ENCODE data around the gene CAPN2. TPM values are rescaled to one million over a fixed set of nuclear protein-coding genes. Genes with fewer than 3 reads are reported as not detected.

CAPN2 gene
- total and polyA plus RNA-seq, 3 donors from 2014 or later, result 99.0 to 179 (median 174) TPM

DNA sequence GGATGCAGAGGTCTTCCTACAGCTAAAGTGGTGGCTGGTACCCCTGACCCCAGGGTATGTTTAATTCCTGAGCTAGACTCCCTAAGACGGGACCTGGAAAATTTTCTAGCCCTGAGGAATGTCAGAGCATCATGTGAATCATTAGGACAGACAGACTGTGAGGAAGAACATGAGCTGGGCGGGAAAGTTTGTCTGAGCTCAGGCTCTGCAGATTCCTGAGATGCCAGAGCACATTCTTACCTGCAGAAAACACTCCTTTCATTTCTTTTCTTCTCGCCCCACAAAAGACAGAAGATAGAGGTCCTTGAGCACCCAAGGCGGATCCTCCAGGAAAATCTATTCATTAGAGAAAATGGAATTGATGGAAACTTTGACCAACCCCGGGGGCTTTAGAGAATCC lies 6.5 kb downstream of the CAPN2 start:
- H3K4me1 ChIP-seq, result peaks cover 21% of the 10 kb centered on the region
- intact Hi-C loops (cut with DNase I; ENCODE audit: low total_unique reads), result no loop called here
- no peak overlapping the region for H3K27ac ChIP-seq
- H3K9me3 ChIP-seq, result no peaks in the 10 kb centered on the region
- H3K4me3 ChIP-seq, result no peak overlapping the region
- TF ChIP-seq, protein P1, sequence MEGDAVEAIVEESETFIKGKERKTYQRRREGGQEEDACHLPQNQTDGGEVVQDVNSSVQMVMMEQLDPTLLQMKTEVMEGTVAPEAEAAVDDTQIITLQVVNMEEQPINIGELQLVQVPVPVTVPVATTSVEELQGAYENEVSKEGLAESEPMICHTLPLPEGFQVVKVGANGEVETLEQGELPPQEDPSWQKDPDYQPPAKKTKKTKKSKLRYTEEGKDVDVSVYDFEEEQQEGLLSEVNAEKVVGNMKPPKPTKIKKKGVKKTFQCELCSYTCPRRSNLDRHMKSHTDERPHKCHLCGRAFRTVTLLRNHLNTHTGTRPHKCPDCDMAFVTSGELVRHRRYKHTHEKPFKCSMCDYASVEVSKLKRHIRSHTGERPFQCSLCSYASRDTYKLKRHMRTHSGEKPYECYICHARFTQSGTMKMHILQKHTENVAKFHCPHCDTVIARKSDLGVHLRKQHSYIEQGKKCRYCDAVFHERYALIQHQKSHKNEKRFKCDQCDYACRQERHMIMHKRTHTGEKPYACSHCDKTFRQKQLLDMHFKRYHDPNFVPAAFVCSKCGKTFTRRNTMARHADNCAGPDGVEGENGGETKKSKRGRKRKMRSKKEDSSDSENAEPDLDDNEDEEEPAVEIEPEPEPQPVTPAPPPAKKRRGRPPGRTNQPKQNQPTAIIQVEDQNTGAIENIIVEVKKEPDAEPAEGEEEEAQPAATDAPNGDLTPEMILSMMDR (IDR thresholded peaks at IDR 0.05), result no peak
- no peak for TF ChIP-seq POLR2A (IDR thresholded peaks at IDR 0.05)
- whole genome bisulfite sequencing, 2 donors, result 68 to 70% methylated on average over 5 of the region's 5 CpGs
- no peaks in the 10 kb centered on the region for H3K27me3 ChIP-seq
- no peak for DNase-seq
- peaks cover 3% of the 10 kb centered on the region for H3K36me3 ChIP-seq (ENCODE audit: low read depth, missing control alignments)

DNA sequence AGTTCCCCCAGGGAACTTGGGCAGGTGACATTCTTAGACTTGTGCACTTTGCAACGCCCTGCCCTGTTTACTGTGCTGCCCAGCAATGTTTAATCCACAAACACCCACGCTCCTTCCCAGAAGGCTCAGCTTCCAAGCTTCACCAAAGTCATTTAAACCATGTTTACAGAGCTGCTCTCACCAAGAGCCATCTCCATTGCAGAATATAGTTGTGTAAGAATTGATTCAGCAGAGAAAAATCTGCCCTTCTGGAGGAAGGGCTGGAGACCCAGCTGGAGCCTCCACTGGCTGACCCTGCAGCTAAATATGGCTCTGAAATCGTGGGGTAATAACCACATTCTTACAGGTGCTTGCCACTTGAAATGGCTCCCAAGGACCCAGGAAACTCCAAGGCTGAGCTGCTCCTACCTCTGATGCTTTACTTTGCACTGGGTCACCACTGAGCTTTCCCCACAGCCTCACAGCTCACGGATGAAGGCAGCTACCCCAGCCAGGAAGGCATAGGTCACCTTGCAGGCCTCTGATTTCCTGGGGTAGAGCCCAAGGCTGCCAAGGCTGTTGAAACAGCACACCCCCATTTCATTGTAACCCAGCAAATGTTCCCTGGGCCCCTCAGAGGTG lies 8.7 kb downstream of the CAPN2 start:
- Histone ChIP-seq H3K4me1 (peaks cover 16% of the 10 kb centered on the region), H3K36me3 (ENCODE audit: low read depth, missing control alignments) (peaks cover 3% of the 10 kb centered on the region), H3K4me3 (no peak overlapping the region), H3K27ac (no peak overlapping the region), H3K9me3 (no peaks in the 10 kb centered on the region), H3K27me3 (no peaks in the 10 kb centered on the region)
- intact Hi-C loops (cut with DNase I; ENCODE audit: low total_unique reads), result no loop called here
- TF ChIP-seq POLR2A (IDR thresholded peaks at IDR 0.05), result no peak
- TF ChIP-seq, protein P1 (IDR thresholded peaks at IDR 0.05), result no peak
- no peak for DNase-seq
- 58 to 63% methylated on average over 4 of the region's 4 CpGs for whole genome bisulfite sequencing, 2 donors

DNA sequence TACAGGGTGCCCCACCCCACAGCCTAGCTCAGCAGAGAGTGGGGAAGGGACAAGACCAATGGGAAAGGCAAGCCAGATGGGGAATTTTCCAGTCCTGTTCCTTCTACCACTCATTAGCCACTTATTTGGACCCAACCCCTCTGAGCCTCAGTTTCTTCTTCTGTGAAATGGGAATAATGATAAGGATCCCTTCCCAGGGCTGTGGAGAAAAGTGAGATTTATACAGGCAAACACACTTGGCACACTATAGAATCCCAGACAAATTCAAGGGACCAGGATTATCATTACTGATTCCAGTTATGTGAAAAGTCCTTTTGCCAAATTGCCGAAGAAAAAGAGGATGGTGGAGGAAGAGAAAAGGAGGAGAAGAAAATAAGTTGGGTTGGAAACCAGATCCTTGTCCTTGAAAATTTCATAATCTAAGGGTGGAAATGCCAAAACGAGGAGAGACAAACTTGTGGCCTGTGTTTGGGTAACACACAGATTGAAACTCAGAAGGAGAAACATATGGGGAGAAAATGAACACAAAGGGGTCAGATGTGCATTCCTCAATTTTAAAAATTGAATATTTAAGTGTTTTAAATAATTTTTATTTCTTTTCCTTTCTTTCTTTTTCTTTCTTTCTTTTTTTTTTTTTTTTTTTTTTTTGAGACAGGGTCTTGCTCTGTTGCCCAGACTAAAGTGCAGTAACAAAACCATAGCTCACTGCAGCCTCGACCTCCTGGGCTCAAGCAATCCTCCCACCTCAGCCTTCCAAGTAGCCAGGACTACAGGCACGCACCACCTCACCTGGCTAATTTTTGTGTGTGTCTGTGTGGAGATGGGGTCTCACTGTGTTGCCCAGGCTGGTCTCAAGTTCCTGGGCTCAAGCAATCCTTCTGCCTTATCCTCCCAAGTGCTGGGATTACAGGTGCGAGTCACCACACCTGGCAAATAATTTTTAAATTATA lies 9.6 kb downstream of the CAPN2 start:
- DNase-seq, result no peak
- intact Hi-C loops (cut with DNase I; ENCODE audit: low total_unique reads), result no loop called here
- no peaks in the 10 kb centered on the region for H3K9me3 ChIP-seq
- H3K27ac ChIP-seq, result no peak overlapping the region
- no peak for TF ChIP-seq POLR2A (IDR thresholded peaks at IDR 0.05)
- TF ChIP-seq, protein P1 (IDR thresholded peaks at IDR 0.05), result no peak
- 69 to 72% methylated on average over 5 of the region's 5 CpGs for WGBS, 2 donors
- H3K4me3 ChIP-seq, result no peak overlapping the region
- peaks cover 3% of the 10 kb centered on the region for H3K36me3 ChIP-seq (ENCODE audit: low read depth, missing control alignments)
- H3K4me1 ChIP-seq, result peaks cover 20% of the 10 kb centered on the region
- no peaks in the 10 kb centered on the region for H3K27me3 ChIP-seq

DNA sequence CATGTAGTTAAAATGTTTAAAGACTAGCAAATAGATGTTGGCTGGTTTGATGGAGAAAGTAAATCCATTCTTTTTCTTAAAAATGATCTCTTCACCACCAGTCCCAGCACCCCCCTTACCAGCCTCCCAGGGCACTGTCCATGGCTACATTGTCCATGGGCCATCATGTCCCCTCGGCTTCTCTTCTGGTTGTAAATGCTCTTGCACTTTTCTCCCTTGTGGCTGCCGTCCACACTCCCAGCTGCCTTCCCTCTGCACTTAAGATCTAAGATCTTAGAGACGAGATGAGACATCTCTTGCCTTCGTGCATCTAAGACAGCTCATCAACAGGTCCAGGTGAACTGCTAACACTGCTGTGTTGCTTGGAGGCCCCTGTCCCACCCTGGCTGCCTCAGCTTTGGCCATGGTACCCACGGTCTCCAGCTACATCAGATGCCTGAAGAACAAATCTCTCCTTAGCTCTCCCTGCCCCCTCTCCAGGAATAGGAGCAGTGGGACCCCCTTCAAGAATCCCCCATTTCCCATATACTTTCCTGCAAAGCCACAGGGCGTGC lies 11.1 kb downstream of the CAPN2 start:
- DNase-seq, result no peak
- no peak for TF ChIP-seq POLR2A (IDR thresholded peaks at IDR 0.05)
- TF ChIP-seq, protein P1 (IDR thresholded peaks at IDR 0.05), result no peak
- Histone ChIP-seq H3K4me3 (no peak overlapping the region), H3K36me3 (ENCODE audit: low read depth, missing control alignments) (peaks cover 3% of the 10 kb centered on the region), H3K27ac (no peak overlapping the region), H3K27me3 (no peaks in the 10 kb centered on the region), H3K9me3 (no peaks in the 10 kb centered on the region), H3K4me1 (peaks cover 35% of the 10 kb centered on the region)
- intact Hi-C loops (cut with DNase I; ENCODE audit: low total_unique reads), result no loop called here
- WGBS, 2 donors, result 93 to 97% methylated on average over 6 of the region's 6 CpGs

Measured in testis (tissue), 3 donors.